HFF-Myc (cell line): Measurements from ENCODE around the gene UFD1.

ENCODE experiments used
- DNase-seq: peaks from one replicate; pipeline ENCODE4 v3.0.0-alpha.2; 2011; ENCODE audit warnings: low read depth; ENCODE audit errors: extremely low read depth
- H3K4me3 ChIP-seq: replicated peaks from 2 replicates; pipeline ENCODE4 v1.5.1; 2011; ENCODE audit warnings: low read depth, mild to moderate bottlenecking, control low read depth, low read length
- TF ChIP-seq, protein P1 (sequence below): IDR thresholded peaks from 2 replicates; pipeline ENCODE4 v1.5.1; 2012; ENCODE audit warnings: mild to moderate bottlenecking, low read depth, low read length, control low read depth; ENCODE audit errors: missing control alignments

The UFD1 gene, protein sequence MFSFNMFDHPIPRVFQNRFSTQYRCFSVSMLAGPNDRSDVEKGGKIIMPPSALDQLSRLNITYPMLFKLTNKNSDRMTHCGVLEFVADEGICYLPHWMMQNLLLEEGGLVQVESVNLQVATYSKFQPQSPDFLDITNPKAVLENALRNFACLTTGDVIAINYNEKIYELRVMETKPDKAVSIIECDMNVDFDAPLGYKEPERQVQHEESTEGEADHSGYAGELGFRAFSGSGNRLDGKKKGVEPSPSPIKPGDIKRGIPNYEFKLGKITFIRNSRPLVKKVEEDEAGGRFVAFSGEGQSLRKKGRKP

DNA sequence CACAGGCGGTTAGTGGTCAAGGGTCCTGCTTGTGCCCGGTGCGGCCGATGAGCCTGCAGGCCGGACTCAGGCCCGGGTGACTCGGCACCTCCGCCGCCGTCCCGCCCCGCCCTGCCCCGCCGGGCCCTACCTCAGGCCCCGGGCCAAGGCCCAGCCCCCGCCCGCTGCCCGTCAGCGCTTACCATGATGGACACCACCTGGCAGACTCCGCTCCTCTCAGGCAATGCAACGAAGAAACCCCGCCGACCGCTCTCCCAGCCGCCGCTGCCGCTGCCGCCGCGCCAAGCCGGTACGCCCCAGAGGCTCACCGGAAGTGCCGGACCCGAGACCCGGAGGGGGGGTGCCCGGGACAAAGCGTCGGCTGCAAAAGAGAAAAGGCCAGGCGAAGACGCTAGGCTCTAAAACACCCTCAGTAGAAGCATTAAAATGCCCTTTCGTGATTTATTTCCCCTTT lies at the start of gene UFD1:
TSS of gene UFD1 (minus strand) at position 293 of the 454 bp plus-strand sequence. CDS start at position 185, 108 bp downstream.
- no peak for DNase-seq
- TF ChIP-seq, protein P1, sequence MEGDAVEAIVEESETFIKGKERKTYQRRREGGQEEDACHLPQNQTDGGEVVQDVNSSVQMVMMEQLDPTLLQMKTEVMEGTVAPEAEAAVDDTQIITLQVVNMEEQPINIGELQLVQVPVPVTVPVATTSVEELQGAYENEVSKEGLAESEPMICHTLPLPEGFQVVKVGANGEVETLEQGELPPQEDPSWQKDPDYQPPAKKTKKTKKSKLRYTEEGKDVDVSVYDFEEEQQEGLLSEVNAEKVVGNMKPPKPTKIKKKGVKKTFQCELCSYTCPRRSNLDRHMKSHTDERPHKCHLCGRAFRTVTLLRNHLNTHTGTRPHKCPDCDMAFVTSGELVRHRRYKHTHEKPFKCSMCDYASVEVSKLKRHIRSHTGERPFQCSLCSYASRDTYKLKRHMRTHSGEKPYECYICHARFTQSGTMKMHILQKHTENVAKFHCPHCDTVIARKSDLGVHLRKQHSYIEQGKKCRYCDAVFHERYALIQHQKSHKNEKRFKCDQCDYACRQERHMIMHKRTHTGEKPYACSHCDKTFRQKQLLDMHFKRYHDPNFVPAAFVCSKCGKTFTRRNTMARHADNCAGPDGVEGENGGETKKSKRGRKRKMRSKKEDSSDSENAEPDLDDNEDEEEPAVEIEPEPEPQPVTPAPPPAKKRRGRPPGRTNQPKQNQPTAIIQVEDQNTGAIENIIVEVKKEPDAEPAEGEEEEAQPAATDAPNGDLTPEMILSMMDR: no peak
- H3K4me3 ChIP-seq: peak within 1 kb of the TSS; percentile 71

DNA sequence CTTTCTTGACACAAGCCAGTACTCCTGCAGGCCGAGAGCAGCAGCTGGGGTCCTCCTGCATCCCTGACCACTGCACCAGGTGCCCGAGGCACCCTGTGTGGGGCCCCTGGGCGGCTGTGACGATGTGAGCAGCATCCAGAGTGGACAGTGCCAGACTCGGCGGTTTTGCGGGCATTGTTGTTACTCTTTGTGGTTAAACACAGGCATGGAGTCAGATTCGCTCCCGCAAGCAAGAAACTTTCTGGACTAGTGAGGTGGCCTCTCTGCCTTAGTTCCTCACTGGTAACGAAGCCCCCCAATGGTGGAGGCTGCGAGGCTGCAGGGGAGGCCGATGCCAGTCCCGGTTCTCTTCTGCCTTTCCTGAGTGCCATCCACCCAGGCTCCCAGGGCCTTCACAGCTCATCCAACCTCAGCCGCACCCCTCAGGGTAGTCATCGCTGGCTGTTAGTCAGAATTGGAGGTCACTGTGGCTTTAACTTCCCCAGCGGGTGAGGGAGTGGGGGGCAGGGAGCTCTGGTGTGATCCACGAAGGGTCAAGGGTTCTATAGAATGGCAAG lies 48.9 kb upstream of the UFD1 start:
- no peak overlapping the region for H3K4me3 ChIP-seq
- TF ChIP-seq, protein P1: no peak
- no peak for DNase-seq

DNA sequence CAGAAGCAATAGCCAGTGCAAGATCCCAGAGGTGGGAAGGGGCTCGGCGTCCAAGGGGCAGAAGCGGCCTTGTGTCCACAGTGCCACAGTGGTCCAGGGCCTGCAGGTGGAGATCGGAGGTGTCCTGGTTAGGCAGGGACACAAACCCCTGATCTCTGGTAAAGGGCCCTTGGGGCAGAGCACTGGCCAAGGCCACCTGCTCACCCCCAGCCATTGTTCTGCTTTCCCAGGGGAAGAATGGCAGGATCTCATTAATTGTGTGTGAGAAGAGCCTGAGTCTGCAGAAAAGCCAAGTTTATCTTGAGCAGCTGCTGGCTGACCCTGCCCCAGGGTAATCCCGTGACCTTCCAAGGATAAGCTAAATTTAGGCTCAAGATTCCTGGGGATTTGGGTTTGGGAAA lies 48.3 kb upstream of the UFD1 start:
- no peak overlapping the region for H3K4me3 ChIP-seq
- TF ChIP-seq, protein P1: no peak
- no peak for DNase-seq

DNA sequence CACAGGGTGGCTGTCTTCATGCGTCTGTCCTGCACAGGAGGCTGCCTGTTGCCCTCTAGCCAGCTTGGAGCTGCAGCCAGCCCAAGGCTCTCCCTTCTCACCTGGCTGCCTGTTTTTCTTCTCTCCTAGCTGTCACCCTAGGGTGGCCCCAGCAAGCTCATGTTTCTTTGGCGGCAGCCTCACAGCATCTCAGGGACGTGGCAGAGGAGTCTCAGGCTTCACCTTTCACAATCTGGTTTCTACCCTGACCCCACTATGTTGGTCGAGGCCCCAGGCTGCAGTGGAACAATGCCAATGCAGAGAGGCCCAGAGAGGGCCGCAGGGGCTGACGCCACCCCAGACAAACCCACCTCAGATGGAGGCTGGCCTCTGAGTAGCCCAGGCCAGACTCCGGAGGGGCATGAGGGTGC lies 47.7 kb upstream of the UFD1 start:
- no peak for DNase-seq
- H3K4me3 ChIP-seq: no peak overlapping the region
- TF ChIP-seq, protein P1: no peak

DNA sequence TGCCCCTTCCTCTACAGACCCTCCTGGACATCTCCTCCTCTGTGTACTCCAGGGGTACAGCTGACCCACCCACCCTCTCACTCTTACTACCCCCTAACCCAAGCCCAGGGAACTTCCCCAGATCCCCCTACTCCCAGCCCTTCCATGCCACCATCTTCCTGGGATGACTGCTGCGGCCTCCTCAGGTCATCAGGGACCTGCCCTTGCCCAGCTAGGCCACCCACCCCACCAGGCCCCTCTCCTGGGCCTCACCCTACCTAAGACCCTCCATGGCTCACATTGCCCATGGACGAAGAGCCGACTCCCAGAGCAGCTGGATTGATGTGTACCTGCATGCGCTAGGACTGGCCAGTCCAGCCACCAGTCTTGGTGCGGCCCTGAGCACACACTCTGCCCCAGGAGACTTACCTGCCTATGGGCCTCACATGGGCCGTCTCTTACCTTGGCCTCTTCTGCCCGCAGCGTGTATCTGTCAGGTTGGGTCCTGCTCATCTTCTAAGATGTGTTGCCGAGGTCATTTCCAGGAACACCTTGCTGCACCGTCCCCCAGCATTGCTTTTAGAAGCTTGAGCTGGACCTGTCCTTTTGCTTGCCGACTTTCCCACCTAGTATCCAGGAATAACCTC lies 47.2 kb upstream of the UFD1 start:
- TF ChIP-seq, protein P1: no peak
- no peak for DNase-seq
- no peak overlapping the region for H3K4me3 ChIP-seq

DNA sequence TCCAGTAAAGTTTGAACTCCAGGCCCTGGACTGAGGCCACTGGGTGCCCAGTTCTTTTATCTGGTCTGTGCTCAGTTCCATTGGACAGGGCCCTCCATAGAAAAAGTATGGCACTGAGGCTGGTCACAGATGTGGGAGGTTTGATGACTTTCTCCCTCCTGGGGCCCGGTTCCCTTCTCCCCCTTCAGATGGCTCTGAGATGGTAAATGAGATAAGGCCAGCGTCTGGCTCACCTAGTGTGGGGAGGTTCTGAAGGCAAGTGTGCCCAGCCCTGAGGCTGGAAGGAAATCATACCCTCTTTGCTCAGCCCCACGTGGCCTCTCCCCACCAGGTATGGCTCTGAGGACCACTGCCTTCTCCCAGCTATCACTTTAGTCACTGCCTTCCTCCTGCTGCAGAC lies 46.7 kb upstream of the UFD1 start:
- no peak overlapping the region for H3K4me3 ChIP-seq
- DNase-seq: no peak
- TF ChIP-seq, protein P1: no peak
